DOHH2 (cell line): ENCODE results near the gene ABCC12.

ENCODE experiments used
- H3F3A ChIP-seq: fragments of 200-600 bp; sonication (generic), shearing (Covaris generic); 2 replicates; pipeline ENCODE4 v1.6.0; 2016; ENCODE audit warnings: antibody characterized with exemption, mild to moderate bottlenecking; ENCODE audit not compliant: control insufficient read depth, insufficient read depth
- H3K27ac ChIP-seq: fragments of 200-600 bp; sonication (generic); 2 replicates; pipeline ENCODE4 v1.5.1; 2014; ENCODE audit warnings: low read depth, mild to moderate bottlenecking, low read length, moderate library complexity
- H3K27me3 ChIP-seq: fragments of 200-600 bp; sonication (generic); 2 replicates; pipeline ENCODE4 v1.6.1; 2014; ENCODE audit warnings: mild to moderate bottlenecking, low read length, mixed read lengths; ENCODE audit not compliant: control insufficient read depth
- H3K36me3 ChIP-seq: fragments of 200-600 bp; sonication (generic); 2 replicates; pipeline ENCODE4 v1.6.1; 2014; ENCODE audit warnings: mild to moderate bottlenecking, low read length, moderate library complexity, mixed read lengths; ENCODE audit not compliant: control insufficient read depth
- H3K4me1 ChIP-seq: fragments of 200-600 bp; sonication (generic); 2 replicates; pipeline ENCODE4 v1.6.1; 2014; ENCODE audit warnings: mild to moderate bottlenecking, low read length, mixed read lengths; ENCODE audit not compliant: control insufficient read depth
- H3K4me2 ChIP-seq: fragments of 200-600 bp; sonication (generic); 2 replicates; pipeline ENCODE4 v1.6.0; 2014; ENCODE audit warnings: mild to moderate bottlenecking, low read length, moderate library complexity
- H3K4me3 ChIP-seq: fragments of 200-600 bp; sonication (generic); 2 replicates; pipeline ENCODE4 v1.5.1; 2014; ENCODE audit warnings: mild to moderate bottlenecking, low read length, mixed read lengths
- H3K79me2 ChIP-seq: fragments of 200-600 bp; sonication (generic); 2 replicates; pipeline ENCODE4 v1.6.1; 2014; ENCODE audit warnings: mild to moderate bottlenecking, low read length, mixed read lengths; ENCODE audit not compliant: control insufficient read depth
- H3K9me2 ChIP-seq: fragments of 200-600 bp; sonication (generic); replicated peaks from 2 replicates; pipeline ENCODE4 v1.6.1; 2014; ENCODE audit warnings: mild to moderate bottlenecking, low read length, mixed read lengths; ENCODE audit not compliant: control insufficient read depth
- H3K9me3 ChIP-seq: fragments of 200-600 bp; sonication (generic); 2 replicates; pipeline ENCODE4 v1.6.1; 2014; ENCODE audit warnings: antibody characterized with exemption, low read length, mixed read lengths; ENCODE audit not compliant: control insufficient read depth, insufficient read depth
- H4K20me1 ChIP-seq: fragments of 200-600 bp; sonication (generic); 2 replicates; pipeline ENCODE4 v1.6.0; 2014; ENCODE audit warnings: low read depth, mild to moderate bottlenecking, antibody characterized with exemption, low read length, moderate library complexity; ENCODE audit not compliant: control insufficient read depth, insufficient read depth
- EZH2phosphoT487 ChIP-seq: fragments of 200-600 bp; sonication (generic); IDR thresholded peaks from 2 replicates; pipeline ENCODE4 v1.6.1; 2017; ENCODE audit warnings: borderline replicate concordance, mild to moderate bottlenecking, antibody characterized with exemption, low read length, moderate library complexity, mixed read lengths
- TF ChIP-seq, protein P1 (sequence below): fragments of 200-600 bp; sonication (generic); IDR thresholded peaks from one replicate; pipeline ENCODE4 v1.5.1; 2014; ENCODE audit warnings: antibody characterized with exemption, mild to moderate bottlenecking, low read depth, low read length; ENCODE audit not compliant: poor library complexity, severe bottlenecking

Gene ABCC12

DNA sequence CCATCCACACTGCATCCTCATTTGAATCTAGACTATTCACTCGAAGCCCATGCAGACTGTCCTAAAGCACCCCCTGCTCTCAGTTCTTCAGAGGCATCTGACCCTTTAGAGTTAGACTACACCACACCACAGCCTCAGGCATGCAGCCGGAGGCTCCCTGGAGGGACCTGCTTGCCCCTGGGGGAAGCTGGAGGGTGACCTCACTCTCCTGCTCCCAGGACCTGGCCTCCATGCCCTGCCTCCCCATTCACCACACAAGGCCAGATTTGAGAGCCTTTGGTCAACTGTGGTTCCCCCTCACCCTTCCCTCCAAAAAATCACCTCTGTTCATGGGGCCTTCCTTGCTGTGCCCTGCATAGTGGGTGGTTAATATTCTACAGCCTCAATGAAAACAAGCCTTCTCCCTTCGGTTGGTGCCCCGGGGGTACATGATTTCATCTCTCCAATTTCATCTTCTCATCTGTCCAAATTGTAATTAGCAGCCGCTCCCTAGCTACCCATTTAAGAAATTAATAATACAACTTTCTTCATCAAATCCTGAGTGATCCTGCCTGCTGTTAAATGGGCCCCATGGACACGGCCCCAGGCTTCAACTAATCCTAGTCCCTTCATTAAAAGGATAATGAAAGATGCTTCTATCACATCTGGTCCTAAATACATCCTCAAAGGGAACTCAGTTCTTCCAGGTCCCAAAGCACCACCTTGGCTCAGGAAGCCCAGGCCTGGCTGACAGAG lies 24.4 kb downstream of the ABCC12 start:
- Histone ChIP-seq H3K4me3 (no peak overlapping the region), H3K4me2 (no peak overlapping the region), H3K9me2 (no peaks in the 10 kb centered on the region), H3K27ac (no peak overlapping the region), H3K4me1 (no peaks in the 10 kb centered on the region), H3K27me3 (no peaks in the 10 kb centered on the region), H3K36me3 (no peaks in the 10 kb centered on the region), H3K9me3 (no peaks in the 10 kb centered on the region), H4K20me1 (no peaks in the 10 kb centered on the region), H3F3A (no peaks in the 10 kb centered on the region), H3K79me2 (no peaks in the 10 kb centered on the region)
- TF ChIP-seq, protein P1, sequence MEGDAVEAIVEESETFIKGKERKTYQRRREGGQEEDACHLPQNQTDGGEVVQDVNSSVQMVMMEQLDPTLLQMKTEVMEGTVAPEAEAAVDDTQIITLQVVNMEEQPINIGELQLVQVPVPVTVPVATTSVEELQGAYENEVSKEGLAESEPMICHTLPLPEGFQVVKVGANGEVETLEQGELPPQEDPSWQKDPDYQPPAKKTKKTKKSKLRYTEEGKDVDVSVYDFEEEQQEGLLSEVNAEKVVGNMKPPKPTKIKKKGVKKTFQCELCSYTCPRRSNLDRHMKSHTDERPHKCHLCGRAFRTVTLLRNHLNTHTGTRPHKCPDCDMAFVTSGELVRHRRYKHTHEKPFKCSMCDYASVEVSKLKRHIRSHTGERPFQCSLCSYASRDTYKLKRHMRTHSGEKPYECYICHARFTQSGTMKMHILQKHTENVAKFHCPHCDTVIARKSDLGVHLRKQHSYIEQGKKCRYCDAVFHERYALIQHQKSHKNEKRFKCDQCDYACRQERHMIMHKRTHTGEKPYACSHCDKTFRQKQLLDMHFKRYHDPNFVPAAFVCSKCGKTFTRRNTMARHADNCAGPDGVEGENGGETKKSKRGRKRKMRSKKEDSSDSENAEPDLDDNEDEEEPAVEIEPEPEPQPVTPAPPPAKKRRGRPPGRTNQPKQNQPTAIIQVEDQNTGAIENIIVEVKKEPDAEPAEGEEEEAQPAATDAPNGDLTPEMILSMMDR = no peak
- no peak for TF ChIP-seq EZH2phosphoT487

DNA sequence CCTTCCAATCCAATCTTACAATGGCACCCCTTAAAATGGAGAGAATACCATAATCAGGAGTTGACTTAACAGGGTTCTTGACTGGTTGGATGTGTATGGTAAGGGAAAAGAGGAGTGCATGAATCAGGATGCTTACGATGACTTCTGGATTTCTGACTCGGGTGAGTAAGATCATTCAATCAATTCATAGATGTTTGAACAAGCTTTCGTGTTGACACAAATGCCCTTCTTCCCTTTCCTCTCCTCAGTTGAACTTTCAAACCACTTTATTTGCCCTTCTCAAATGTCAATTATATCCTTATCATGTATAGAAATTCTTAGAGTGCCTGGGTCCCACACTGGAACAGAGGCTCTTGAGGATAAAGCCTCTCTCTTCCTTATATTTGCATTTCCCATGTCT lies 25.9 kb downstream of the ABCC12 start:
- no peaks in the 10 kb centered on the region for H3K9me3 ChIP-seq
- no peak overlapping the region for H3K27ac ChIP-seq
- no peaks in the 10 kb centered on the region for H3K36me3 ChIP-seq
- H3K27me3 ChIP-seq = no peaks in the 10 kb centered on the region
- no peaks in the 10 kb centered on the region for H3K4me1 ChIP-seq
- no peaks in the 10 kb centered on the region for H3K9me2 ChIP-seq
- no peaks in the 10 kb centered on the region for H4K20me1 ChIP-seq
- H3F3A ChIP-seq = no peaks in the 10 kb centered on the region
- no peak overlapping the region for H3K4me3 ChIP-seq
- TF ChIP-seq, protein P1 = no peak
- TF ChIP-seq EZH2phosphoT487 = no peak
- H3K79me2 ChIP-seq = no peaks in the 10 kb centered on the region
- H3K4me2 ChIP-seq = no peak overlapping the region

DNA sequence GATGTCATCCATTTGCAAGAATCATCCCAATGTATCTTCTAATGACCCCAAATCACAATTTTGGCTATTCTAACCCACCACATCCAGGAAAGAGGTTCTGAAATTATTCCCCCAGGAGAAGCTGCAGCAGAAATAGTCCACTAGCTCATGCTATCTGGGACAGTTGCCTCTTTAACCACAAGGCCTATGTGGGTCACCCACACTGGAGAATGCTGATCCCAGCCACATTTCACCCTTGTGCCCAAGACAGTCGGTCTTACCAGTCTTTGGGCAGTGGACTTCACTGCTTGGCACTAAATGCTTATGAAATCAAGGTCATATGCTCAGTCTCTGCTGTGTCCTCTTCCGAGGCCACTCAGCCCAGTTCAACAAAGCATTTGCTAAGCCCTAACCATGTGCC lies 27.0 kb downstream of the ABCC12 start:
- H3K79me2 ChIP-seq = no peaks in the 10 kb centered on the region
- H3K27ac ChIP-seq = no peak overlapping the region
- no peaks in the 10 kb centered on the region for H3K9me3 ChIP-seq
- TF ChIP-seq EZH2phosphoT487 = no peak
- TF ChIP-seq, protein P1 = no peak
- H3K36me3 ChIP-seq = no peaks in the 10 kb centered on the region
- no peaks in the 10 kb centered on the region for H3K27me3 ChIP-seq
- no peak overlapping the region for H3K4me2 ChIP-seq
- no peak overlapping the region for H3K4me3 ChIP-seq
- no peaks in the 10 kb centered on the region for H3K9me2 ChIP-seq
- H3F3A ChIP-seq = no peaks in the 10 kb centered on the region
- H4K20me1 ChIP-seq = no peaks in the 10 kb centered on the region
- no peaks in the 10 kb centered on the region for H3K4me1 ChIP-seq
